Neutrophil (primary cell): ENCODE results near the gene HMCN1.

Experiments
- H3K27ac ChIP-seq: fragments of 200-600 bp; sonication (generic); 2 replicates; pipeline ENCODE4 v1.5.1; 2016; ENCODE audit warnings: mild to moderate bottlenecking, moderate library complexity
- H3K27me3 ChIP-seq: fragments of 200-600 bp; sonication (generic); 2 replicates; pipeline ENCODE4 v1.6.0; 2016; ENCODE audit warnings: mild to moderate bottlenecking
- H3K36me3 ChIP-seq: fragments of 200-600 bp; sonication (generic); 2 replicates; pipeline ENCODE4 v1.5.1; 2017
- H3K4me1 ChIP-seq, 2 experiments: fragments of 200-600 bp in 1 of 2; sonication (generic) in 1 of 2; 1 replicate in 1 of 2; 2 replicates in 1 of 2; pipeline versions ENCODE4 v1.5.1 to v1.6.1; 2013 to 2016; ENCODE audit warnings: low read depth in 1 of 2, low read length in 1 of 2, mild to moderate bottlenecking in 1 of 2, moderate library complexity in 1 of 2; ENCODE audit not compliant: control insufficient read depth in 1 of 2, insufficient read depth in 1 of 2
- H3K4me3 ChIP-seq, 2 experiments: fragments of 200-600 bp in 1 of 2; sonication (generic) in 1 of 2; 1 replicate in 1 of 2; 2 replicates in 1 of 2; pipeline ENCODE4 v1.5.1; 2013 to 2016; ENCODE audit warnings: low read depth in 1 of 2, low read length in 1 of 2, mild to moderate bottlenecking in 1 of 2, moderate library complexity in 1 of 2
- H3K9me3 ChIP-seq: fragments of 200-600 bp; sonication (generic); 2 replicates; pipeline ENCODE4 v1.5.1; 2016
- CTCF ChIP-seq: fragments of 200-600 bp; sonication (generic); IDR thresholded peaks from 2 replicates; pipeline ENCODE4 v1.5.1; 2016; ENCODE audit warnings: antibody characterized with exemption

Gene HMCN1

GRCh38 chr1:185731446-185731845 lies 2.7 kb upstream of the HMCN1 start:
- Histone ChIP-seq H3K4me1 (peaks cover 17 to 20% of the 10 kb centered on the region in 2 experiments), H3K4me3 (no peak overlapping the region), H3K27ac (no peak overlapping the region), H3K9me3 (no peaks in the 10 kb centered on the region), H3K27me3 (peaks cover 63% of the 10 kb centered on the region), H3K36me3 (no peaks in the 10 kb centered on the region)
- no peak for TF ChIP-seq CTCF

DNA sequence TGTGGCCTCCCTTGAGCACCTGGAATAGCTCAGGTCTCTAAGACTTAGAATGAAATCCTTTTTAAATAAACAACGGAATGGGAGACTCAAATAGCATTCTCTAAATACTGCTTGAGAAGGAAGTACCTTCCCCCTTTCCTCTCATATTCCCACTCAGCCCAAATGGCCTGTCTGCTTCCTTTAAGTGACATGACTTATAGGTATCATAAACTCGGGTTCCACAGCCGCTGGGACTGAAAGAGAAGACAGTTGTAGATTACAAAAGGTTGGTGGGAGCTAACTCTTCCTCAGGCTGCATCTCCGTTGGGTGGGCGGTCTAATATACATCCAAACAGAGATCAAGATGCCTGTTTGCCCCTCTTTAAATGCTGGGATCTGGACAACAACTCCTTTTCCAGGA lies 1.2 kb upstream of the HMCN1 start:
- Histone ChIP-seq H3K4me1 (peaks cover 17 to 20% of the 10 kb centered on the region in 2 experiments), H3K4me3 (no peak overlapping the region), H3K27me3 (peaks cover 78% of the 10 kb centered on the region), H3K36me3 (no peaks in the 10 kb centered on the region), H3K9me3 (no peaks in the 10 kb centered on the region), H3K27ac (no peak overlapping the region)
- no peak for TF ChIP-seq CTCF

- Histone ChIP-seq H3K27me3 (peaks cover 95% of the 10 kb centered on the region), H3K4me1 (peaks cover 17 to 20% of the 10 kb centered on the region in 2 experiments), H3K9me3 (no peaks in the 10 kb centered on the region), H3K36me3 (no peaks in the 10 kb centered on the region), H3K4me3 (no peak overlapping the region), H3K27ac (no peak overlapping the region)
- no peak for TF ChIP-seq CTCF
Observed at GRCh38 chr1:185734929-185735700, 924 bp downstream of the HMCN1 start.

- Histone ChIP-seq H3K4me1 (peaks cover 17 to 20% of the 10 kb centered on the region in 2 experiments), H3K27me3 (peaks cover 90% of the 10 kb centered on the region), H3K4me3 (no peak overlapping the region), H3K36me3 (no peaks in the 10 kb centered on the region), H3K9me3 (no peaks in the 10 kb centered on the region), H3K27ac (no peak overlapping the region)
- TF ChIP-seq CTCF: no peak
Observed at GRCh38 chr1:185735701-185736064, 1.5 kb downstream of the HMCN1 start.

DNA sequence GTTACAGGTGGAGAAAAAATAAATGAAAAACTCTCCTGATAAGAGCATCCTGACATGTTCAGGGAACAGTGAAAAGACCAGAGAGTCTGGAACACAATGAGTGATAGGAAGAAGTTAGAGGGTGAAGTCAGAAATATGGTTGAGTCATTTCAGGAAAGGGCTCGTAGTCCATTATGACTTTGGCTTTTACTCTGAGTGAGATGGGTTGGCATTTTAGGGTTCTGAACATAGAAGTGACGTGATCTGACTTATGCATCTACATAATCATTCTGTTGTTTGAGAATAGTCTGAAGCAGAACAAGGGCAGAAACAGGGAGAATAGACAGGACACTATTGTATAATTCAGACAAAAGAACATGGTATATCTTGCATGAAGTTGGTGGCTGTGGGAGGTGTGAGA lies 5.8 kb downstream of the HMCN1 start:
- no peak for TF ChIP-seq CTCF
- Histone ChIP-seq H3K27ac (no peak overlapping the region), H3K4me3 (no peak overlapping the region), H3K9me3 (no peaks in the 10 kb centered on the region), H3K27me3 (peaks cover 52% of the 10 kb centered on the region), H3K36me3 (no peaks in the 10 kb centered on the region), H3K4me1 (peaks cover 3 to 9% of the 10 kb centered on the region in 2 experiments)
